ENCODE data around the gene LMBR1.
"Not testable (repeated sequence)": the region's sequence is repeated elsewhere in the genome, so short reads cannot be mapped to it uniquely, and the experiment has no call there.

Gene LMBR1

GRCh38 chr7:156752367-156753228 lies 140.4 kb downstream of the LMBR1 start:
- peak; percentile 13 to 14 for DNase-seq

GRCh38 chr7:156751319-156751718 lies 141.7 kb downstream of the LMBR1 start:
- DNase-seq, result no peak

DNA sequence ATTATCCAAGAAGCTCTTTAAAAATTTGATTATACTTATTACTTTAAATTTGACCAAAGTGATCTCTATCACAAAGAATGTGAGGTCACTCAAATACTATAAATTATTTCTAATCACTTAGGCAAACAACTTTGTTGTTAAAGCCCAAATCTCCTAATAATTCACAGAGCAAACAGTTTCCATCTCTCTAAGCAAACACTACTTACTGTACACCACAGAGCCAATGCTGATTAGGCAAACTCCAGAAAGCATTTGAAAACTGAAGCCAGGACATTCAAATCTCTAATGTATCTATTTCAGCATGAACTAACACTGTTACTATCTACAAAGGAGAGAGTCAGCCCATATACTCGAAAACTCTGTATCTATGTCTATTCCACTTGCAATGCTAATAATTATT lies 145.3 kb downstream of the LMBR1 start:
- no peak for DNase-seq

- no peak for DNase-seq
These were observed 146.1 kb downstream of the LMBR1 start for GRCh38 chr7:156746891-156747290.

DNA sequence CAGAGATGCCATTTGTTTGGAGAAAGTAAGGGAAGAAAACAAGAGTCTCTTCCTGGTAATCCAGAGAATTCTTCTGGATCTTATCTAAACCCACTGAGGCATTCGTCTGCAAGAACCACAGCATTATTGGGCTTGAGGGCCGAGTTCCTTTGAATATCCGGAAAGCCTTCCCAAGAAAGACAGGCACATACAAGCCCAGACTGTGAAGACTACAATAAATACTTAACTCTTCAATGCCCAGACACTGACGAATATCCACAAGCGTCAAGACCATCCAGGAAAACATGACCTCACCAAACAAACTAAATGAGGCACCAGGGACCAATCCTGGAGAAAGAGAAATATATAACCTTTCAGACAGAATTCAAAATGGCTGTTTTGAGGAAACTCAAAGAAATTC lies 153.4 kb downstream of the LMBR1 start:
- DNase-seq, result no peak

- no peak for DNase-seq
These were observed 157.1 kb downstream of the LMBR1 start for GRCh38 chr7:156735851-156736250.

GRCh38 chr7:156733638-156734037 lies 159.3 kb downstream of the LMBR1 start:
- no peak for DNase-seq

GRCh38 chr7:156732091-156732625 lies 160.8 kb downstream of the LMBR1 start:
- no peak for DNase-seq

DNA sequence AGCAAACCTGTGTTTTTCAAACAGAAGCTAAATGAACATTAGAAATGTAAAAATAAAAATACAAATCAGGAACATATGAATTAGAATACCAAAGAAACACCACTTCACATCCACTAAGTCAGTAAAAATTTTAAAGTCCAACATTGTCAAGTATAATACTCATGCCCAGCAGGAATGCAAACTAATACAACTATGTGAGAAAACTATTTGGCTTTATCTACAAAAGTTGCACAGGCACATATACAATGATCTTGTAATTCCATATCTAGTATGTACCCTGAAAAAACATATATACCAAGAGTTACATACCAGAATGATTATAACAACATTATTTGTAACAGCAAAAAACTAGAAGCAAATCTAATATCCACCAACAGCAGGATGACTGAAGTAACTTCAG lies 161.3 kb downstream of the LMBR1 start:
- no peak for DNase-seq

DNA sequence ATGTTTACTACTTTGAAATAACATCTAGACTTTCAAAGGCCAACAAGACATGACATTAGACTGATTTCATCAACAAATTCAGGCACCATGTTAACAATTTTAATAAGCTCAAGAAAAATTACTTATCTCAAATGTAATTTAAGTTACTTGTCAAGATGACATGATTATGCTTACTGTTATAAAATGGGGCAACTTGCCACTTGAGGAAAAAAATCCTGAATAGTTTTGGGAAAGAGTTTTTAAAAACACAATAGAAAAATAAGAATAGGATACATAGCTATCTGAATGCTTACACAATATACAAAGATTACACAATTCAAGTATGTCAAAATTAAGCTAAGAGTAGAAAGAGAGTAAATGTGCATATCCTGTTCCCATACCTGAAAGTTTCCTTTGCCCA lies 167.0 kb downstream of the LMBR1 start:
- DNase-seq, result no peak

GRCh38 chr7:156725073-156725472 lies 167.9 kb downstream of the LMBR1 start:
- DNase-seq, result no peak

- DNase-seq, result no peak
These were observed 170.7 kb downstream of the LMBR1 start for GRCh38 chr7:156722043-156722826.

DNA sequence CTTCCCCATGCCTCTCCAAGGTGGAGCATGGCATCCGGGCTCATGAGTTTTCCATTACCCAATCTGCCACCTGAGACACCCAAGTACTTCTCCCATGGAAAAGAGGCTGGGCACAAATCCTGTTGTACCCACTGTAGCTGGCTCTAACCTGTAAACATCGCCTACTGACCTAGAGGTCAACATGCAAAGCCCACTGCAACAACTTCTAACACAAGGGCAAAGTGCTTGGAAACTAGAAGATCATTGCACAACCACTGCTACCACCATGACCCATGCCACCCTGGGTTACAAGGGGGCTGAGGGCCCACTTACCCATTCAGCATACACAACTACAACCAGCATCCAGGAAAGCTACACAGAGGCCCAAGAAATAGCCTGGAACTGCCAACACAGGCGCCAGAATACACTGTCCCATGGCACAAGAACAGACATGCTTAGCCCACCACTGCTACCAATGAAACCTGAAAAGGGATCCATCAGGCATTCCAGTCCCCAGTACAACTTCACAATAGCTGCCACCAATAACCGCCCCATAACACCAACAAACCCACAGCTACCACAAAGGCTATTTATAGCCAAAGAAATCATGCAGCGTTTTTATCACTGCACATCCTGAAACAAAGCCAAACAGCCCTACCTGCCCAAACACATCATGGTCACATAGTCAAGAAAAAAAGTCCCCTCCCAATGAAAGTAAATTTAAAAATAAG lies 189.1 kb downstream of the LMBR1 start:
- no peak for DNase-seq

DNA sequence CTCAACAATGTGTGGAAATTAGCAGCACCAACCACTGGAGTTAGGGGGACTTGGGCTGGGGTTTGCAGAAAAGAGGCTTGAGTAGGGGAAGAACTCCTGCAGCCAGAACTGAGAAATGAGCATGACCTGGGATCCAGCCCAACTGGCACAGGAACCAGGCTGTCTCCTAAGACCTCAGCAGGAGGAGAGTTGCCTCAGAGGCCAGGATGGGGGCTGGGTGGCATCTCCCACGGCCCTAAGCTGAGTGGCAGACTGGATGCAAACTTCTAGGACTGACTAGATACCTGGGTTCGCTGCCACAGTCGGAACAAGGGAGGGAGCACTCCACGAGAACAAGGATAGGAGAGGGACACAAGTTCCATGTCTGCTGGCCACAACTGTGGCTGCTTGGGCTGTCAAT lies 189.8 kb downstream of the LMBR1 start:
- DNase-seq, result no peak

GRCh38 chr7:156702399-156702798 lies 190.6 kb downstream of the LMBR1 start:
- DNase-seq, result no peak

- DNase-seq, result not testable (repeated sequence)
These were observed 191.2 kb downstream of the LMBR1 start for GRCh38 chr7:156701787-156702186.

DNA sequence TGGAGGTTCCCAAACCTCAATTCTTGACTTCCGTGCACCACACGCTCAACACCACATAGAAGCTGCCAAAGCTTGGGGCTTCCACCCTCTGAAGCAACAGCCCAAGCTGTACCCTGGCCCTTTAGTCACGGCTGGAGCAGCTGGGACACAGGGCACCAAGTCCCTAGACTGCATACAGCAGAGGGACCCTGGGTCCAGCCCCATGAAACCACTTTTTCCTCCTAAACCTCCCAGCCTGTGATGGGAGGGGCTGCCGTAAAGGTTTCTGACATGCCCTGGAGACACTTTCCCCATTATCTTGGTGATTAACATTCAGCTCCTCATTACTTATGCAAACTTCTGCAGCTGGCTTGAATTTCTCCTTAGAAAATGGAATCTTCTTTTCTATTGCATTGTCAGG lies 194.5 kb downstream of the LMBR1 start:
- DNase-seq, result not testable (repeated sequence)

- peak in 1 of 2 experiments; percentile 17 for DNase-seq
These were observed 195.7 kb downstream of the LMBR1 start for GRCh38 chr7:156697283-156697682.

GRCh38 chr7:156693627-156694026 lies 199.4 kb downstream of the LMBR1 start:
- no peak for DNase-seq

DNA sequence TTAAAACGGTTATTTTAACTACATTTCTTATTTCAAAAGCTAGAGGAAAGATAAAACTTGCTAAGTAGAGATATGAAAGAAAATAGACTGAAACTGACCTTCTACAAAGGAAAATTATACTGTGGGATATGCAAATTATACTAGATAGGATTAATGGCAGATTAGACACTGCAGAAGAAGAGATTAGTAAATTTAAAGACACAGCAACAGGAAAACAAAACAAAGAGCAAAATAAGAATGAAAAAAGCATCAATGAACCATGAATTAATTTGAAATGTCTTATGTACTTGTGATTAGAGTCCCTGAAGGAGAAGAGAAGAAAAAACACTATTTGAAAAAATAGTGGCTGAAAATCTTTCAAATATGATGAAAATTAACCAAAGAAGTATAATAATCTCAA lies 200.1 kb downstream of the LMBR1 start:
- no peak for DNase-seq

DNA sequence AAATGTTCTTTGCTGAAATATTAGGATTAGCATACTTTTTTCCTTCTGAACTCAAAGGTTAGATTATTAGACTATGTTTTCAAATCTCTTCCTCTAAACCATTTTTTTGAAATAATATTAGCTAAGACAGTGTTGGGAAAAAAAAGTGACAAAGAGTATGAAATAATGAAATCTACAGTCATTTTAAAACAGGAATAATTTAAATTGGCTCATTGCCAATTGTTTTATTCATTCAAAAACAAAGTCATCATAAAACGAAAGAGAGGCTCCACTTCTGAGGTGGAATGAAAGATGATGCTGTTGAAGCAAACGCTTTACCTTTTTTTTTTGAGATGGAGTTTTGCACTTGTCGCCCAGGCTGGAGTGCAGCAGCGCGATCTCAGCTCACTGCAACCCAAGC lies 201.2 kb downstream of the LMBR1 start:
- no peak for DNase-seq

DNA sequence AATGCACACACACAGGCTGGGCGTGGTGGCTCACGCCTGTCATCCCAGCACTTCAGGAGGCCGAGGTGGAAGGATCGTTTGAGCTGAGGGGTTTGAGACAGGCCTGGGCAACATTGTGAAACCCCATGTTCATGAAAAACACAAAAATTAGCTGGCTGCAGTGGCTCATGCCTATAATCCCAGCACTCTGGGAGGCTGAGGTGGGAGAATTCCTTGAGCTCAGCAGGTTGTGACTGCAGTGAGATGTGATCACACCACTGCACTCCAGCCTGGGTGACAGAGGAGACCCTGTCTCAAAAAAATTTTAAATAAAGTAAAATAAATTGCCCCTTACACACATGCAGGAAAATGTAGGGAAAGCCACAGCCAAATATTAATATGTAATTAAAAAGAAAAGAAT lies 208.3 kb downstream of the LMBR1 start:
- no peak for DNase-seq

GRCh38 chr7:156684251-156684650 lies 208.7 kb downstream of the LMBR1 start:
- DNase-seq, result no peak

Measured in Kasumi-1 (cell line).